Renal cortex interstitium (tissue), 11 donors: ENCODE results near the gene LRMDA. TPM values are rescaled to one million over a fixed set of nuclear protein-coding genes. Genes with fewer than 3 reads are reported as not detected.

Experiments used
- DNase-seq, 11 donors: peaks; one replicate each; pipeline ENCODE4 v3.0.0-alpha.2; 2013; ENCODE audit warnings: low read depth in 9 of 11, low spot score in 4 of 11; ENCODE audit errors: extremely low read depth in 1 of 11
- polyA plus RNA-seq, 3 donors: library from polyadenylated mRNA; unstranded; fragments of 120-200 nt; gene quantifications; one replicate each; pipeline ENCODE4 v1.2.1, GENCODE V29; 2013; ENCODE audit not compliant: insufficient read length in 3 of 3

Gene LRMDA
- polyA plus RNA-seq, 3 donors, result 17.1 to 22.3 (median 21.0) TPM

DNA sequence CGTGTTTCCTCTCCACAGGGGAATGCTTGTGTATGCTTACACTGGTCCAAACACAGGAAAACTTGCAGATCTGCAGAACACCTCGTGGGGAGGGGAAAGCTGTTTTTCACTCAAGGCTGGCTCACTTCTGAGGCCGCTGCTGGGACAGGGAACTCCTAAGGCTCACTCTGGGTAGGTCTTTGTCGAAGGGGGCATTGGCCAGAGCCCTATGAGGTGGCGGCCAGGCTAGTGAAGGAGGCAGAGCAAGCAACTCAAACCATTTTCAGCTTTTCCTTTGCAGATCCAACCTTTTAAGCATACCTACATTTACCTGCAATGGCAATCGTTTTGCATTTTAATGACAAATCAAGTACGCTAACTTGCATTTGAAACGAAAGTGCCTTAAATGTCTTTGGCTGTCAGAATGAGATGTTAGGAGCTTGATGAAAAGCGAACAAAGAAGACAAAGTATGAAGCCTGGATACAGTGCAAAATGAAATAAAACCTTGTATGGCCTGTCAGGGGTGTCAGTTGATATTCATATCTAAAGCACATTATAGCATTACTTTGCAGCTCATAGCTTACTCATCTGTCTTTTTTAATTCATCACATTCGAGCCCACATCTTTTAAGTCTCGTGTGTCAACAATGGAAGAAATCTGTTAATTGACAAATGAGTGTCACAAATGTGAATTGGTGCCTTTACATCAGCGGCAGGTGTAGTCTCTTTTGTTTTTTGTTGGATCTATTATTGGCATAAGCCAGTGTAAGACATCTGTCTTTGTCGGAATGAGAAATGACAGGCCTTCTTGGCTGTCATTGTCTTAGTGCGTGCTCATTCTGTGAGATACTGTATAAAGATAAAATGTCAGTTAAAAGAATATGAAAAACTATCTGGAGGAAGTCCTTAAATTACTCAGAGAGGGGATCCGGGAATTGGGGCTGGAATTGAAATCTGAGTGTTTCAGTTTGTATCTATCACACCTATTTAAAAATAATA lies 30.5 kb downstream of the LRMDA start:
- DNase-seq, result no peak

DNA sequence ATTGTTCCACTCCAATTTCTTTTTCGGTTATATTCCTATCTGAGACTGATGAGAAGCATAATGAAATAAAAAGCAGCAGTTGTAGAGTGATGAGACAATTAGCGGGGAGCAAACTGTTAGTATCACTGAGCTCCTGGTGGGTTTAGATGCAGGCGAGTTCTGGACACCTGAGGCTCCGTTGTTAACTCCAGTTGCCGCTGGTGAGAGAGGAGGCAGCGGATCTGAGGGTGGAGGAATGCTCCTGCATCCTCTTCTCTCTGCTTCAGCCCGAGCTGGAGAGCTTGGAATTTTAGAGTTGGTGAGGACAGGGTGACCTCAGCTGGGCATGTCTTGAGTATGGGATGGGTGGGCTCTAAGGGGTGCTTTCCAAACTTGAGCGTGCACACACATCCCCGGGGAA lies 31.4 kb downstream of the LRMDA start:
- no peak for DNase-seq

DNA sequence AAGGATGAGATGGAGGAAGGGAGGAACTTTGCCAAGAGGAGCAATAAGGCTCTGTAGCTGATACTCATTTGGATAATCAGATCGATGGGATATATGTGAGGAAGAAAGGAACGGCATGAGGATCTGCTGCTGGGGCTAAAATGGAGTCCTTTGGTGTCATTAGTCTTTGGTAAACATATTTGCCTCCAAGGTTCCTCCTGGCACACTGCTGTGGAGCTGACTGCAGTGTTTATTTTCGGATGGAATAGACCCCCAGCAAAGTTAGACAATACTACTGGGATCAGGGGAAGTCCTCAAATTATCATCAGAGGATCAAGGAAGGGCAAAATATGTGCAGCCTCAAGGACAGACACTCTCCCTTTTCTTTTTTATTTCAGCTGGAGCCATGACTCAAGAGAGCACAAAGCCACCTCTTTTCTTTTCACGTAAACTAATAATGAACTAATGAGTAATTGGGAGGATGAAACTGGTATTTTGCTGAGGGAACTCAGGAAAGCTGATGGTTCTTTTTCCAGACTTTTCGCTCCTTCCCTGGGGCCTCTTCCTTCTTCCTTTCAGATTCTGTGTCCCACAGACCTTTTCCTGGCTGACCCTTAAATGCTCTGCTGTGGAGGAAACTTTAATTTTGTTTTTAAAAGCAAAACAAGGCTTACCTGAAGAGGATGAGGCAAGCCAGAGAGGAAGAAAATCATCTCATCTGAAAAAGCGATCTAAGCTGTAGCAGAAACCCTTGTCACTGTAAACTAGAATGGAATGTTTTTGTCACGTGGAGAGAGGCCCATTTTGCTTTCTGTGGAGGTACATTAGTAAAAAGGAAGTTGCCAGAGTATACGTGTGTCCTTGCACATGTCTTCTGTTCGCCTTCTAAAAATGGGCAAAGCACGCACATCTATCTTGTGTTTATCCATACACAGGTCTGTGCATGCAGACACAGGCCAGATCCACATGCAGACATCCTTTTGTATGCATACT lies 33.3 kb downstream of the LRMDA start:
- no peak for DNase-seq

DNA sequence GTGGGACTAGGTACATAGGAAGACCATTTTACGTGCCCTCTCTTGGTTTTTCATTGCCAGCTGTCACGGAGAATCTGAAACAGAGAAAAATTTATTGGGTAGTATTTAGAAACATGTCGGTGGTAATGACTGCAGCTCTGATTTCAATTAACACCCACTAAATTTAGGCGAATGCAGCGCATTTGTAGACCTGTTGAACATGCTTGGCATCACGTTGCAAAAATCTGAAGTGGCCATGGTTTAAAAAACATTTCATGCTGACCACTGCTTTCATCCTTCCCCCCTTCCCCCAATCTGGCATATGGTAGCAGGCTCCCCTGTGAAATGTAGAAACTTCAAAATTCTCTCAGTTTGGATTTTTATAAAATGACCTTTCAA lies 34.0 kb downstream of the LRMDA start:
- DNase-seq, result no peak

DNA sequence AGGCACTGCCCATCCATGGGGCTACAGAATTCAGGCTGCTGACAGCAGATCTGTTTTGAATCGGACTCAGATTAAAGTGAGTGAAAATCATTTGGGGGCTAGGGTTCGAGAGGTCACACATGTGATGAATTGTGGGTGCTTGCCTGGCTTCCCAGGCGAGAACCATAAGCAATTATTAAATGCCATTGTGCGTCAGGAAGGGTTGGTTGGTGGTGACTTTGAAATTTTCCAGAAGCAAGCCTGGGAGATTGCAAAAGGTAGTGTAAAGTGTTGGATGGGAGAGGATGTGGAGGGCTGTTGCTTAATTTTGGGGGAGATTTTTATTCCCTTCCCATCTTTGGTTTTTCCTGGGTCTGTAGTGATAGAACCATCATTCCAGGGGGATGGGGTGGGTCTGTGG lies 34.6 kb downstream of the LRMDA start:
- DNase-seq, result no peak

DNA sequence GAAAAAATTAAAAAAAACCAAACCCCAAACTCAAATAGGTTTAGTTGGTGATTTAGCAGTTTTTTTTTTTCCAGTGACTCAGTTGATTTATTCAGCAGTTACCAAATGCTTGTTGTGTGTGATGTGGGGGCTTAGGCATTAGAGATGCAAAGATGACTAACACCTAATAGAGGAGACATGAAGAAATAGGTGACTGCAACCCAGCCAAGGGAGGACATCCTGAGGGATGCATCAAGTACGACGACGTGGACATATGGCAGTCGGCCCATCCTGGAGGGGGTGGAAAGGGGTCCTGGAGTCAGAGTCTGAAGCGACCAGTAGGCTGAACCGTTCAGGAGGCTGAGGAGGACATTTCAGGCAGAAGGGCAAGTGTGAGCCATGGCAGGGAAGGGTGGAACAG lies 35.5 kb downstream of the LRMDA start:
- DNase-seq, result no peak

DNA sequence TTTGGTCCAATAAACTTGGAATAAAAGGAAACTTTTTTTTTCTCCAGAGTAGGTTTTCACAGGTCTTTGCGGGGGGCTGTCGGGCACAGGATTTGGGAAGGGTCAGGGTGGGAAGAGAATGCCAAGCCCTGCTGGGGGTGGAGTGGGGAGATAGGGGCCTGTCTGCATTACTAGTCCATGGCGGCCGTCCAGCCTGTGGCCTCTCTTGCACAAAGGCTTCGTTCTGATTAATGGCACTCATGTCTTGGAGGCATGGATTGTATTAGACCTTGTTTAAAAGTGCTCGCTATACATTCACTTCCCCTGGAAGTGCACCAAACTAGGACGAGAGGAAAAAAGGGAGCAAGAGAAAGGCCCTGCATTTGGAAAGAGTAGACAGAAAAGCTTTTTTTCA lies 37.2 kb downstream of the LRMDA start:
- DNase-seq, result no peak

DNA sequence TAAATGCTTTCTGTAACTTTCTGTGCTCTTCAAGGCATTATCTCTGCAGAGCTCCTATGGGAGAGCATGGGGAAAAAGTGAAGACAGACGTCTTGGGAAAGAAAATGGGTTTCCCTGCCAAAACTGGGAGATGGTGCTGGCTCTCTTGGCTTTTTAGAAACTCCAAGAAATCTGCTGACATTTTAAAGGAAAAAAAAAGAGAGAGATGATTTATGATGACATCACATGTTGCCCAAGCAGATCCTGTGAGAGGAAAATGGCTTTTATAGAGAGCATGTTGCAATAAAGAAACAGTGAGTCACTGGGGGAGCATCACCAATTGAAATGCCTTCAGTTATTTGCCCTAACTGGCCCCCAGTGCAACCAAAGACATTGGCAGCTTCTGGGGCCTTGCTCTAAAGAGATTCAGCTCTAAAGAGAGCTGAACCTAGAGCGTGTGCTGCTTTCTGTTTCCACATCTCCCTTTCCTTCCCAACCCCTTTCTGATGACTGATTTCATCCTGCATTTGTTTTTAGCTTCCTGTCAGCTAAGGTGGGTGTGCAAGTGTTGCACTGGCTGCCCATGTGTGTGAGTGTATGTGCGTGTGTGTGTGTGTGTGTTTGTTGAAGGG lies 37.7 kb downstream of the LRMDA start:
- no peak for DNase-seq

DNA sequence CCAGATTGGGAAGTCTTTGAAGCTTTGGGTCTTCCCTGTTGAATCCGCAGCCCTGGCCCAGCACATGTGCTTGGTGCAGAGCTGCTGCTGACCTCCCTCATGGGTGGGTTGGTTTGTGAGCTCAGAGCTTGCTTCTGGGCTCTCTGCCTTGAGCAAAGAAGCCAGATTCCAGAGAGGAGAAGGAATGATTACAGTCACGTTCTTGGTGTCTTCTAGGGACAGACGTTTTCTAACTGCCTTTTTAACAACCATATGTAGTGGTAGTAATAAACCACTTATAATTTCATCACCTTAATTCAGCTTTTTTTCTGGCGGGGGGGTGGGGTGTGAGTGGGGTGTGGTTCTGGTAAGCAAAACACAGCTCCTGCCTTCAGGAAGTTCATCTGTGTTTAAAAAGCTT lies 39.5 kb downstream of the LRMDA start:
- DNase-seq, result no peak

DNA sequence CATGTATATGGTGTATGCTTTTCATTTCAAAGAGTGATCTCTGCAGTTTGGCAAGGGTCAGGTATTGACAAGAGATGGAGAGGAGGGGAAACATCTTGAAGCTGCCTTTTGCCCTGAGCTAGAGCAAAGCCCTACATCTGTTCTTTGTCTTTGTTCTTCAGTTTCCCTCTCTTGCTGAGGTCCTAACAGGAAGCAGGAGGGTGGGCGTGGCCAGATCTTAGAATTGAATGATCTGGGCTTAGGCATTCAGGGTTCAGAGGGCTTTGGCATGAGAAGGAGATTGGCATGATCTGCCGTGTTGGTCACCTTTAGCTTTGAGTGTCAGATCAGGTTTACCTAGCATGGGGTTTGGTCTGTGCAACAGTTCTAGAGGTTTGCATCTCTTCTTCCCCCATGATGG lies 41.3 kb downstream of the LRMDA start:
- DNase-seq, result no peak

DNA sequence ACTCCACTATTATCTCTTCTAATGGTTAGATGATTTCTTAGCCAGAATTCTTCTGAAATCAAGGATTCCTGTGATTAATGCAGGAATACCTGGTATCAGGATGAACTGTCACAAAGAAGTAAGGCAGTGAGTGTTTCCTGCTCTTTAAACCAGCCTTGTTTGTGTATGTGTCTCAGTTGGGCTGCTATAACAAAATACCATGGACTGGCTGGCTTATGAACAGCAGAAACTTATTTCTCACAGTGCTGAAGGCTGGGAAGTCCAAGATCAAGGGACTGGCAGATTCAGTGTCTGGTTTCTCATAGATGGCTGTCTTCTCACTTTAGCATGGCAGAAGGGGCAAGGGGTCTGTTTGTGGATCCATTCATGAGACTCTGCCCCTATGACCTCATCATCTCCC lies 42.7 kb downstream of the LRMDA start:
- no peak for DNase-seq

DNA sequence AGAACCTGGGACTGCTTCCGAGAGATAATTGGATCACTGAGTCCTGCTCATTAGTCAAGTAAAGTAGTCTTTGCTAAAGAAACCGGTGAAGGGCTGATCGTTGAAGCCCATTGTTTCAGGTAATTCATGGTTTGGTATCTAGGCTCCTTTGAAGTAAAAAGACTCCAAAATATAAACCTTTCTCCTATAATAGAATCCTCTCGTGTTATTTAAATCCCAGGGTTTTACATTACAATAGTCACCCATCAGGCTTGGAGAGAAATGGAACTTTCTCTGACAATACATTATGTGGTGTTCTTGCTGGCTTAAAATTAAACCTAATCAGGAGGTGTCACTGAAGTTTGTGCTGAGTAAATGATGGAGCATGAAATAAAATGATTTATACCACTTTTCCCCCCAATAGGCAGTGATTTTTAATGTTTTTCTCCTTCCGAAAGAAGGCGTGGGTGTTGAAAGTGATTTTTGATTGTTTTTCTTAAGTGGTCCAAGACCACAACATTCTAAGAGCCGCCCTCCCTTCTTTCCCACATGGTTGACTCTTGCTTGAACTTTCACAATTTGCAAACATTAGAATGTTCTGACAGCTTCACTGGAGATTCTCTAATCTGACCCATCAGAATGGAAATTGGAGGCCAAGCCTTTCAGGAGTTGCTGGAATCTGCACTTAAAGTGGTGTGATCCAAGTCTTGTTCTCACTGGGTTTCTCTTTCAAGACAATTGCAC lies 44.2 kb downstream of the LRMDA start:
- no peak for DNase-seq

DNA sequence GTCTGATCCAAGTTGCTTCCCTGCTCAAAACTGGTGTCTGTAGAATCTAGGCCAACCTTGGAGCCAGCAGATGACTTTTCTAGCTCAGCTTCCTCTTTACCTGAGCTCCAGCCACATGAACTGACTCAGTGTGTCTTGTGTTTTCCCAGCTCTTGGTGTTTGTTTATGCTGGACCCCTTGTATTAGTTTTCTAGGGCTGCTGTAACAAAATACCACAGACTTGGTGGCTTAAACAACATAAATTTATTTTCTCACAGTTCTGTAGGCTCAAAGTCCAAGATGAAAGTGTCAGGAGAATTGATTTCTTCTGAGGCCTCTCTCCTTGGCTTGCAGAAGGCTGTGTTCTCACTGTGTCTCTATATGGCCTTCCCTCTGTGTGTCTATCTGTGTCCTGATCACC lies 45.1 kb downstream of the LRMDA start:
- no peak for DNase-seq

DNA sequence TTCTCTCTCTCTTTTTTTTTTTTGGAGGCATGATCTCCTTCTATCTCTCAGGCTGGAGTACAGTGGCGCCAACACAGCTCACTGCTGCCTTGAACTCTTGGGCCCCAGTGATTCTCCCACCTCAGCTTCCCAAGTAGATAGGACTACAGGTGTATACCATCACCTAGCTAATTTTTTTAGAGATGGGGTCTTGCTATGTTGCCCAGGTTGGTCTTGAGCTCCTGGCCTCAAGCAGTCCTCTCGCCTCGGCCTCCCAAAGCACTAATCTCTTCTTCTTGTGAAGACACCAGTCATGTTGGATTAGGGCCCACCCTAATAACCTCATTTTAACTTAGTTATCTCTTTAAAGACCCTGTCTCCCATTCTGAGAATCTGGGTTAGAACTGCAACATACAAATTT lies 45.6 kb downstream of the LRMDA start:
- DNase-seq, result no peak

DNA sequence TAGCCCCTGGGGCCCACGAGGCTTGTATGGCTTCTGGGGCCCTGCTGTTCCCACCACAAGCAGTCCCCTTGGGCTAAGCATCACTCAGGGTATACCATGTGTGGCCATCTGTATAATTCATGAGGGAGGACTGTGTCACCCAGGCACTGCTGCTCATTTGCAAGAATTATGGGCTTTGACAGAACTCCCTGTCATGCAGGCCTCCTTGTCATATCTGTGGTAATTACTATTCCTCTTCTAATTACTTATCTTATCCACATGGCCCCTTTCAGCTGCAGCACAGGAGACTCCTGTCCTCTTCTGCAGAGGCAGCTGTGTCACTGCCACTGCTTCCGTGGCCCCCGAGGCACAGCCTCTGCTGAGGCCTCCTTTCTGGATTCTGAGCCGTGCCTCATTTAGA lies 46.3 kb downstream of the LRMDA start:
- DNase-seq, result no peak

DNA sequence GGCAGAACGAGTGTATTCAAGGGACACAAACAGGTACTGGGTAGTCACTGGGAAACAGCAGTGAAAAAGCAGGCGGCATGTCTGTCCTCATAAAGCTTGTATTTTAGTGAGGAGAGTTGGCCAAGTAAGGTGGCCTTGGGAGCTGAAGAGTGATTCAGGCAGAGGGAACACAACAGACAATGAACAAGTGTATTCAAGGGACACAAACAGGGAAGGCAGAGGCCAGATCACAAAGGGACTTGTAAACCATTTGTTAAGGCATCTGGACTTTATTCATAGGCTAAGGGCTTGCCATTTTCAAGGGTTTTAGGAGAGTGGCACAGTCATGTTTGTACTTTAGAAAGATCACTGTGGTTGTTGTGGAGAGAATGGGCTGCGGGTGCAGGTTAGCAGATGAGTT lies 49.0 kb downstream of the LRMDA start:
- DNase-seq, result no peak

DNA sequence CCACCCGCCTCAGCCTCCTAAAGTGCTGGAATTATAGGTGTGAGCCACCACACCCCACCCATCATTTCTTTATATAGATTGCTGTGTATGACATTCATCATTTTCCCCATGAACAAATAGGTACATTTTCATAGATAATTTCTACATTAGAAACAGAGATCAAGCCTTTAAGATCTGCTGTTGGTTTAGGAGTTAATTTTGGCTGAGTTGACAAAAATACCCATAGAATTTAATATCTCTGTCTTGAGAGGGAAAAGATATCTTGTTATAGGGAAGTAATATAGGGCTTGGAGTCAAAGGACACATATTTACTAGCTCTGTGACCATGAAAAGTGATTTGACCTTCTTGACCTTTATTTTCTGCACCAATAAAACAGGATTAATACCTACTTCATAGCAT lies 51.8 kb downstream of the LRMDA start:
- no peak for DNase-seq

DNA sequence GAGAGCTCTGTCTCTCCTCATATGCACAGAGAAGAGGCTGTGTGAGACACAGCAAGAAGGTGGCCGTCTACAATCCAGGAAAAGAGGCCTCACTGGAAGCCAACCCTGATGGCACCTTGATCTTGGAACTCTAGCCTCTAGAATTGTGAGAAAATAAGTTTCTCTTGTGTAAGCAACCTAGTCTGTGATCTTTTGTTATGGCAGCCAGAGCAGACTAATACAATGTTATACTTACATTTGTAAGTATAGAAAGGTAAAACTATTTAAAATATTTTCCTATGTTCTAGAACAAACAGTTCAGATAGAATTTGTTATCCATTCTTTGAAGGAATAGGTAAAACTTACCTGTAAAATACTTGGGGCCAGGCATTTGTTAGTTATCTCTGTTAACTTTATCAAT lies 53.3 kb downstream of the LRMDA start:
- no peak for DNase-seq

DNA sequence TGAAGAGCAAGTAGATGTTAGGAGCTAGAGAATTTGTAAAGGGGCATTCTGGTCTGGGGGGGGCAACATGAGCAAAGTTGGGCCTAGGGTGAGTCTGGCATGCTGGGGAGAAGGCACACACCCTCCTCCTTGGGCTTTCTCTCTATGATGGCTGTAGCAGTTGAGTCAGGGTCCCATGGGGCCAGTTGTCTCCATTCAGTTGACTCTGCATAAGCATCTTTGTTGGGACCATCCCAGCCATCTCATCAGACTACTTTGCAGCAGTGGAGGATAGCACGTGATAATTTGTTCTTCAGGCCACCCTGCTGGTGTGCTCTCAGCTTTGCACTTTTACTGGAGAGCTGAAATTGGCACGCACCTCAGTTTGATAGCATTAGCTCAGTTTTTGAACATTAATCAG lies 55.2 kb downstream of the LRMDA start:
- no peak for DNase-seq
